Esophagus muscularis mucosa (tissue), 4 donors: ENCODE results near the gene RALGDS. TPM values are rescaled to one million over a fixed set of nuclear protein-coding genes. Genes with fewer than 3 reads are reported as not detected.
"Not testable (repeated sequence)": the region's sequence is repeated elsewhere in the genome, so short reads cannot be mapped to it uniquely, and the experiment has no call there.

ENCODE experiments used
- DNase-seq: peaks from one replicate; pipeline ENCODE4 v3.0.0-alpha.2; 2017; ENCODE audit errors: extremely low spot score
- H3K27ac ChIP-seq, 4 donors: fragments of 200-600 bp; sonication (generic); replicated peaks in 1 of 4; 1 replicate in 3 of 4; 2 replicates in 1 of 4; pipeline ENCODE4 v1.5.1; 2016 to 2019; ENCODE audit warnings: mild to moderate bottlenecking in 1 of 4
- H3K27me3 ChIP-seq, 4 donors: fragments of 200-600 bp; sonication (generic); one replicate each; pipeline versions ENCODE4 v1.5.1 to v1.6.0; 2016 to 2019
- H3K36me3 ChIP-seq, 4 donors: fragments of 200-600 bp; sonication (generic); one replicate each; pipeline ENCODE4 v1.5.1; 2016 to 2019
- H3K4me1 ChIP-seq, 4 donors: fragments of 200-600 bp; sonication (generic); one replicate each; pipeline ENCODE4 v1.5.1; 2016 to 2019
- H3K4me3 ChIP-seq, 4 donors: fragments of 200-600 bp; sonication (generic); 1 replicate in 2 of 4; 2 replicates in 2 of 4; pipeline ENCODE4 v1.5.1; 2016 to 2019; ENCODE audit warnings: mild to moderate bottlenecking in 4 of 4, moderate library complexity in 1 of 4
- H3K9me3 ChIP-seq, 4 donors: fragments of 200-600 bp; sonication (generic); 1 replicate in 3 of 4; 2 replicates in 1 of 4; pipeline ENCODE4 v1.5.1; 2016 to 2019
- EP300 ChIP-seq: sonication (generic); formaldehyde crosslinking; IDR thresholded peaks from one replicate; pipeline ENCODE4 v1.6.1; 2017; ENCODE audit warnings: antibody characterized with exemption
- POLR2A ChIP-seq: fragments of 450-650 bp; IDR thresholded peaks from one replicate; pipeline ENCODE4 v1.6.1; 2017; ENCODE audit warnings: antibody characterized with exemption, moderate library complexity, mild to moderate bottlenecking, low read depth
- POLR2AphosphoS5 ChIP-seq, 2 donors: sonication (generic); formaldehyde crosslinking; IDR thresholded peaks; one replicate each; pipeline ENCODE4 v1.6.1; 2017; ENCODE audit warnings: antibody characterized with exemption in 2 of 2
- WGBS: methylation state at CpG from one replicate; pipeline ENCODE4 v1.1.5; 2018; 5-methylcytosine and 5-hydroxymethylcytosine counted together
- intact Hi-C: fragments of 100-400 bp; cut with DNase I; formaldehyde crosslinking; loops from one replicate; pipeline ENCODE4 v1.15.1; 2023
- total RNA-seq, 4 donors: library from RNA; depleted of rRNA; stranded (reverse); fragments of >200 nt; gene quantifications; one replicate each; pipeline versions ENCODE4 v1.1.0 to v1.2.1, GENCODE V29; 2016
- TF ChIP-seq, protein P1 (sequence below), 3 experiments: fragments of 200-600 bp in 2 of 3; fragments of 450-650 bp in 1 of 3; sonication (generic) in 2 of 3; IDR thresholded peaks; one replicate each; pipeline ENCODE4 v1.5.1; 2017 to 2019; ENCODE audit warnings: antibody characterized with exemption in 3 of 3, mild to moderate bottlenecking in 2 of 3, moderate library complexity in 1 of 3

The RALGDS gene
- total RNA-seq: 10 to 100 TPM; 48.6 to 67.4 (median 54.8) TPM

- H3K27ac ChIP-seq: peak within 1 kb of the TSS; percentile 88 to 93 (median 90)
- no peaks in the 10 kb centered on the region for H3K9me3 ChIP-seq
- WGBS: 10% methylated on average over 35 of the region's 53 CpGs
- intact Hi-C loops: no loop called here
- DNase-seq: peak; percentile 97
- TF ChIP-seq POLR2AphosphoS5 (IDR thresholded peaks at IDR 0.05): peak in 1 of 2 donors; percentile 32
- TF ChIP-seq POLR2A: no peak
- H3K4me3 ChIP-seq: peak within 1 kb of the TSS; percentile 73 to 88 (median 80)
- H3K36me3 ChIP-seq: no peaks in the 10 kb centered on the region
- H3K27me3 ChIP-seq: no peaks in the 10 kb centered on the region
- H3K4me1 ChIP-seq: peaks cover 77 to 88% (median 81%) of the 10 kb centered on the region in 4 donors
These were observed at the start of gene RALGDS for GRCh38 chr9:133121198-133121914. Gene RALGDS (minus strand): TSS chr9:133121240. CDS start chr9:133121154, 86 bp downstream.

DNA sequence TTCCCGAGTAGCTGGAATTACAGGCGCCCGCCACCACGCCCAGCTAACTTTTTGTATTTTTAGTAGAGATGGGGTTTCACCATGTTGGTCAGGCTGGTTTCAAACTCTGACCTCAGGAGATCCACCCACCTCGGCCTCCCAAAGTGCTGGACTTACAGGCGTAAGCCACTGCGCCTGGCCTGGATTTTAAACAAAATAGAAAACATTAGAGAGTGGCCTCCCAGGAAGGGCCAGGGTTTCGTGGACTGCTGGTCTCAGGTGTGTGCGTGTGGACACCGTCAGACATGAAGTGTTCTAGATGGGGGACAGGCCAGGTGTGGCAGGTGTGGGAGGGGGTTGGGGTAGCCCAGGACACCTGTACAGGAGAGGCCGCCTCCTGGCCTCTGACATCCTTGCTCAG, 49.7 kb upstream of the RALGDS start:
- Histone ChIP-seq H3K27me3 (peaks cover 0 to 15% (median 0%) of the 10 kb centered on the region in 4 donors), H3K36me3 (no peaks in the 10 kb centered on the region), H3K4me3 (no peak overlapping the region), H3K9me3 (no peaks in the 10 kb centered on the region), H3K4me1 (no peaks in the 10 kb centered on the region), H3K27ac (no peak overlapping the region)
- WGBS: 95% methylated on average over 11 of the region's 11 CpGs
- TF ChIP-seq EP300 (no peak), POLR2AphosphoS5 (IDR thresholded peaks at IDR 0.05) (no peak), POLR2A (no peak)
- TF ChIP-seq, protein P1, sequence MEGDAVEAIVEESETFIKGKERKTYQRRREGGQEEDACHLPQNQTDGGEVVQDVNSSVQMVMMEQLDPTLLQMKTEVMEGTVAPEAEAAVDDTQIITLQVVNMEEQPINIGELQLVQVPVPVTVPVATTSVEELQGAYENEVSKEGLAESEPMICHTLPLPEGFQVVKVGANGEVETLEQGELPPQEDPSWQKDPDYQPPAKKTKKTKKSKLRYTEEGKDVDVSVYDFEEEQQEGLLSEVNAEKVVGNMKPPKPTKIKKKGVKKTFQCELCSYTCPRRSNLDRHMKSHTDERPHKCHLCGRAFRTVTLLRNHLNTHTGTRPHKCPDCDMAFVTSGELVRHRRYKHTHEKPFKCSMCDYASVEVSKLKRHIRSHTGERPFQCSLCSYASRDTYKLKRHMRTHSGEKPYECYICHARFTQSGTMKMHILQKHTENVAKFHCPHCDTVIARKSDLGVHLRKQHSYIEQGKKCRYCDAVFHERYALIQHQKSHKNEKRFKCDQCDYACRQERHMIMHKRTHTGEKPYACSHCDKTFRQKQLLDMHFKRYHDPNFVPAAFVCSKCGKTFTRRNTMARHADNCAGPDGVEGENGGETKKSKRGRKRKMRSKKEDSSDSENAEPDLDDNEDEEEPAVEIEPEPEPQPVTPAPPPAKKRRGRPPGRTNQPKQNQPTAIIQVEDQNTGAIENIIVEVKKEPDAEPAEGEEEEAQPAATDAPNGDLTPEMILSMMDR (IDR thresholded peaks at IDR 0.05): no peak
- DNase-seq: no peak
- intact Hi-C loops: no loop called here

DNA sequence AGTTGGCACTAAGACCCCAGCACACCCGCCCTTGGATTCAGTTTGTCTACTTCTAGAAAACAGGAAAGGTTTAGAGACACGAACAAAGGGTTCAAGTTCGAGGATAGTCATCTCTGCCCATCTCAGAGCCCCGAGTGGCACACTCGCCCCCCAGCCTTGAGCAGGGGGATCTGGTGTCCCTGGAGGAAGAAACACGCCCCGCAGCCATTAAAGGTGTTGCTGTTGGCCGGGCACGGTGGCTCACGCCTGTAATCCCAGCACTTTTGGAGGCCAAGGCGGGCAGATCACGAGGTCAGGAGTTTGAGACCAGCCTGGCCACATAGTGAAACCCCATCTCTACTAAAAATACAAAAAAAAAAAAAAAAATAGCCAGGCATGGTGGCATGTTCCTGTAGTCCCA, 48.6 kb upstream of the RALGDS start:
- intact Hi-C loops, H3K4me3 ChIP-seq, H3K9me3 ChIP-seq, H3K36me3 ChIP-seq, H3K4me1 ChIP-seq, DNase-seq, H3K27ac ChIP-seq: not testable (repeated sequence)
- H3K27me3 ChIP-seq: peaks cover 0 to 15% (median 0%) of the 10 kb centered on the region in 4 donors
- WGBS: 91% methylated on average over 12 of the region's 12 CpGs

DNA sequence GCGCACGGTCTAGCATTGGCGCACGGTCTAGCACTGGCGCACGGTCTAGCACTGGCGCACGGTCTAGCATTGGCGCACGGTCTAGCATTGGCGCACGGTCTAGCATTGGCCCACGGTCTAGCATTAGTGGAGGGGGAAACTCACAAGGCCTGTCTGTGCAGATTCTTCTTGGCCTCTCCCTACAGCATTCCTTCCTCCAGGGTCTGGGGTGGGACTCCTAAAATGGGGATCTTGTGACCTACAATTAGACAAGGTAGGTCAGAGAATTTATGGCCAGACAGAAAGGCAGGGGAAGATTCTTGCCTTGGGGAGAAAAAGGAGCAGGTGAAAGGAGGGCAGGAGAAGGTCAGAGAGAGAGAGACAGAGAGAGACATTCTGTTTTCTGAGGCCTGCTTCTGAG, 48.1 kb upstream of the RALGDS start:
- peaks cover 0 to 8% (median 4%) of the 10 kb centered on the region in 4 donors for H3K4me1 ChIP-seq
- intact Hi-C loops: no loop called here
- WGBS: 94% methylated on average over 10 of the region's 13 CpGs
- no peaks in the 10 kb centered on the region for H3K36me3 ChIP-seq
- TF ChIP-seq EP300: no peak
- H3K27me3 ChIP-seq: peaks cover 0 to 15% (median 0%) of the 10 kb centered on the region in 4 donors
- DNase-seq: no peak
- H3K9me3 ChIP-seq: no peaks in the 10 kb centered on the region
- H3K4me3 ChIP-seq: no peak overlapping the region
- no peak overlapping the region for H3K27ac ChIP-seq

GRCh38 chr9:133168432-133168831, 47.4 kb upstream of the RALGDS start:
- no peak for DNase-seq
- Histone ChIP-seq H3K27ac (no peak overlapping the region), H3K4me1 (peaks cover 1 to 14% (median 11%) of the 10 kb centered on the region in 4 donors), H3K27me3 (peaks cover 0 to 18% (median 0%) of the 10 kb centered on the region in 4 donors), H3K9me3 (no peaks in the 10 kb centered on the region), H3K4me3 (no peak overlapping the region), H3K36me3 (no peaks in the 10 kb centered on the region)
- TF ChIP-seq, protein P1 (IDR thresholded peaks at IDR 0.05): no peak
- TF ChIP-seq POLR2A (no peak), POLR2AphosphoS5 (IDR thresholded peaks at IDR 0.05) (no peak), EP300 (no peak)
- WGBS: 67% methylated on average over 6 of the region's 6 CpGs
- intact Hi-C loops: no loop called here

DNA sequence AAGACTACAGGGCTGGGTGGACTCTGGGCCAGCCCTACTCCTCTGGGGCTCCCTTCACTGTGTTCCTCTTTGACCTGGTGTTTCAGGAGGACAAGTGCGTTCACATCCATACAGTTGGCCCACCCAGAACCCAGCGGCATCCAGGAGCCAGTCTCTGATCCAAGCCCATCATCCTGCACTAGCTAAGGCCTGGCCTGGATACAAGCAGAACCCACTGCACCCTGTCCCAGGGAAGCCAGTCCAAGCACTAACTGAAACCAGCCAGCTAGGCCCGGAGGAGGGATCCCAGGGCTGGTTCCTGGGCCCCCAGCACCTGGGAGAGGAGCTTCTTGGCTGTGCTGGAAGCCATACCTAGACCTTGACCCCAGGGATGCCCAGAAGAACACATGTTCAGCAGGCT, 46.7 kb upstream of the RALGDS start:
- H3K27ac ChIP-seq: no peak overlapping the region
- intact Hi-C loops: no loop called here
- no peaks in the 10 kb centered on the region for H3K36me3 ChIP-seq
- H3K4me3 ChIP-seq: no peak overlapping the region
- H3K9me3 ChIP-seq: no peaks in the 10 kb centered on the region
- no peak for DNase-seq
- WGBS: no CpG with 5 or more reads among the region's 3 CpGs
- peaks cover 0 to 25% (median 0%) of the 10 kb centered on the region in 4 donors for H3K27me3 ChIP-seq
- TF ChIP-seq, protein P1 (IDR thresholded peaks at IDR 0.05): no peak
- TF ChIP-seq POLR2A (no peak), POLR2AphosphoS5 (IDR thresholded peaks at IDR 0.05) (no peak), EP300 (no peak)
- peaks cover 8 to 21% (median 18%) of the 10 kb centered on the region in 4 donors for H3K4me1 ChIP-seq
